HepG2 (cell line): ENCODE measurements around the gene ESYT2. TPM values are rescaled to one million over a fixed set of nuclear protein-coding genes. Genes with fewer than 3 reads are reported as not detected.
A peak's percentile ranks its signal among the peaks of the same experiment; 100 is the strongest.

Experiments
- HNRNPLL ChIP-seq: fragments of 200-400 bp; formaldehyde crosslinking; IDR thresholded peaks from 2 replicates; pipeline ENCODE4 v1.6.1; 2017; ENCODE audit warnings: mild to moderate bottlenecking, low read depth, low read length; ENCODE audit not compliant: poor library complexity, severe bottlenecking
- MLLT10 ChIP-seq: sonication (generic); formaldehyde crosslinking; IDR thresholded peaks from 2 replicates; pipeline ENCODE4 v1.4.0; 2020; ENCODE audit warnings: missing genetic modification reagents
- MTF2 ChIP-seq: sonication (generic); formaldehyde crosslinking; IDR thresholded peaks from 2 replicates; pipeline ENCODE4 v1.5.0; 2020; ENCODE audit warnings: missing genetic modification reagents, borderline replicate concordance
- PITX1 ChIP-seq: sonication (generic); formaldehyde crosslinking; IDR thresholded peaks from 2 replicates; pipeline ENCODE4 v1.5.1; 2020; ENCODE audit warnings: mild to moderate bottlenecking, missing genetic modification reagents
- RARA ChIP-seq: IDR thresholded peaks from 2 replicates; pipeline ENCODE4 v1.6.1; 2016; ENCODE audit warnings: missing genetic modification reagents, missing compliant biosample characterization
- REPIN1 ChIP-seq: sonication (generic); formaldehyde crosslinking; IDR thresholded peaks from 2 replicates; pipeline ENCODE4 v1.8.0; 2022; ENCODE audit warnings: missing genetic modification reagents, low read depth, mild to moderate bottlenecking, borderline replicate concordance
- RERE ChIP-seq: IDR thresholded peaks from 2 replicates; pipeline ENCODE4 v1.6.1; 2016; ENCODE audit warnings: low read depth, missing genetic modification reagents, missing compliant biosample characterization
- ZHX2 ChIP-seq, 2 experiments: sonication (generic) in 1 of 2; formaldehyde crosslinking in 1 of 2; IDR thresholded peaks; 2 replicates each; pipeline versions ENCODE4 v1.6.1 to v1.9.0; 2014 to 2022; ENCODE audit warnings: antibody characterized with exemption in 1 of 2, borderline replicate concordance in 1 of 2, inconsistent platforms in 1 of 2, low read depth in 1 of 2, missing genetic modification reagents in 1 of 2
- ZNF20 ChIP-seq: sonication (generic); formaldehyde crosslinking; IDR thresholded peaks from 2 replicates; pipeline ENCODE4 v1.4.0; 2020; ENCODE audit warnings: mild to moderate bottlenecking, moderate library complexity, missing genetic modification reagents
- ZNF207 ChIP-seq: fragments of 450-650 bp; IDR thresholded peaks from 2 replicates; pipeline ENCODE4 v1.6.1; 2016; ENCODE audit warnings: antibody characterized with exemption, borderline replicate concordance
- ZNF350 ChIP-seq: sonication (generic); formaldehyde crosslinking; IDR thresholded peaks from 2 replicates; pipeline ENCODE4 v1.4.0; 2020; ENCODE audit warnings: mild to moderate bottlenecking, low read depth, missing genetic modification reagents, borderline replicate concordance
- ZNF362 ChIP-seq: sonication (generic); formaldehyde crosslinking; IDR thresholded peaks from 2 replicates; pipeline ENCODE4 v1.4.0; 2020; ENCODE audit warnings: missing genetic modification reagents, mild to moderate bottlenecking, borderline replicate concordance
- ZNF367 ChIP-seq: sonication (generic); formaldehyde crosslinking; IDR thresholded peaks from 2 replicates; pipeline ENCODE4 v1.4.0; 2020; ENCODE audit warnings: missing genetic modification reagents, borderline replicate concordance
- ZNF704 ChIP-seq: sonication (generic); formaldehyde crosslinking; IDR thresholded peaks from 2 replicates; pipeline ENCODE4 v1.8.1; 2023; ENCODE audit warnings: mild to moderate bottlenecking, inconsistent platforms, moderate library complexity, missing genetic modification reagents, borderline replicate concordance
- ZNF841 ChIP-seq: sonication (generic); formaldehyde crosslinking; IDR thresholded peaks from 2 replicates; pipeline ENCODE4 v1.8.1; 2023; ENCODE audit warnings: missing genetic modification reagents, borderline replicate concordance
- polyA plus RNA-seq, 8 experiments: library from polyadenylated mRNA; depleted of rRNA in 3 of 8; stranded (reverse) in 7 of 8; unstranded in 1 of 8; fragments of >200 nt; fragmentation: Illumina TruSeq in 4 of 8; extraction: Trizol in 4 of 8; gene quantifications; 2 replicates each; pipeline versions ENCODE4 v1.2.1 to v1.2.3, GENCODE V29; 2011 to 2016; ENCODE audit warnings: low read depth in 4 of 8, missing spikeins in 1 of 8, mixed read lengths in 1 of 8; ENCODE audit not compliant: insufficient read depth in 1 of 8
- total RNA-seq, 5 experiments: library from RNA; depleted of rRNA; stranded (reverse); fragments of >200 nt; fragmentation: Illumina TruSeq; extraction: Trizol; gene quantifications; 2 replicates each; pipeline ENCODE4 v1.2.3, GENCODE V29; 2016; ENCODE audit warnings: low read depth in 1 of 5

Gene ESYT2
- total and polyA plus RNA-seq, 2 of the 13 experiments (the other 11 are each of a cell fraction or from before 2014, with no cell fraction given), result 28.5 to 37.3 TPM

GRCh38 chr7:158865462-158865922 is 36.2 kb upstream of the ESYT2 start (continued):
- TF ChIP-seq ZNF841, result no peak
- no peak for TF ChIP-seq MLLT10 (CRISPR knock-in tag)
- no peak for TF ChIP-seq ZNF362 (CRISPR knock-in tag)
- TF ChIP-seq ZNF704, result no peak
- no peak for TF ChIP-seq HNRNPLL
- TF ChIP-seq RARA (CRISPR knock-in tag), result peak; percentile 83
- TF ChIP-seq MTF2 (CRISPR knock-in tag), result no peak
- TF ChIP-seq PITX1, result peak; percentile 62; the same call in 1 of the 2 replicates
- TF ChIP-seq ZNF367 (CRISPR knock-in tag), result 0 out of 2 replicates have a peak, but pooled peaks have one; percentile 23
- no peak for TF ChIP-seq RERE
- 0 out of 2 replicates have a peak, but pooled peaks have one; percentile 20 for TF ChIP-seq ZNF350
- no peak for TF ChIP-seq ZHX2 (IDR thresholded peaks at IDR 0.05; ENCODE audit: low read depth)
- TF ChIP-seq ZHX2 (CRISPR knock-in tag; IDR thresholded peaks at IDR 0.05; ENCODE audit: borderline replicate concordance), result no peak
- no peak for TF ChIP-seq ZNF207
- no peak for TF ChIP-seq ZNF20
- peak; percentile 72; the same call in 1 of the 2 replicates for TF ChIP-seq REPIN1 (CRISPR knock-in tag)
